CD4-positive, alpha-beta T cell treated with Interleukin-4 for 4 hours (primary cell): ENCODE measurements around the gene MAGI2.

Experiments used
- DNase-seq: peaks from one replicate; pipeline ENCODE4 v3.0.0-alpha.2; 2020

Gene MAGI2

DNA sequence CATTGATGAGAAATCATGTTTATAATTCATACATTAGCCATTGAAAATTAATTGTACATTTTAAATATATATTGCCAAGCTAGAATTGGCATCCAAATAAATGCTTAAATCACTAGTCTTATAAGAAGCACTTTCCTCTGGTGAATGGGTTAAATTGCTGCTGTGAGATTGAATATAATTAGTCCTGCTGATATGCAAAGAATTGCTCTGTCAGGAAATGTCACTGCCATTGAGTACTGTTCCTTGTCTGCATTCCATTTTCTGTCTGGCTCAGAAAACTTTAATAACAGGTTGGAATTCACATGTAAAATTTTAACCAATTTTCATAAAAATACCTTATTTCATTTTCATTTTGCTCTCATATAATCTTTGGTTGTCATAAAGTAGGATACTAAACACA, 589.1 kb downstream of the MAGI2 start:
- no peak for DNase-seq

DNA sequence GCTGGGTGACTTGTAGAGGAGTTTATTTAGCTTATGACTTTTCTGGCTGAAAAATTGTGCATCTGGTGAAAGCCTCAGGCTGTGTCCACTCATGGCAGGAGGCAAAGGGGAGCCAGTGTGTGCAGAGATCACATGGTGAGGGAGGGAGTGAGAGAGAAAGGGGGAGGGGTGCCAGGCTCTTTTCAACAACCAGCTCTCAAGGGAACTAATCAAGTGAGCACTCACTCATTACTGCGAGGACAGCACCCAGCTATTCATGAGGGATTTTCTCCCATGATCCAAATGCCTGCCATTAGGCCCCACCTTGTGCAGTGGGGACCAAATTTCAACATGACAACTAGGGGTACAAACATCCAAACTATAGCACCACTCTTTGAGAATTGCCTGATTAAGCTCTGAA, 590.2 kb downstream of the MAGI2 start:
- no peak for DNase-seq

DNA sequence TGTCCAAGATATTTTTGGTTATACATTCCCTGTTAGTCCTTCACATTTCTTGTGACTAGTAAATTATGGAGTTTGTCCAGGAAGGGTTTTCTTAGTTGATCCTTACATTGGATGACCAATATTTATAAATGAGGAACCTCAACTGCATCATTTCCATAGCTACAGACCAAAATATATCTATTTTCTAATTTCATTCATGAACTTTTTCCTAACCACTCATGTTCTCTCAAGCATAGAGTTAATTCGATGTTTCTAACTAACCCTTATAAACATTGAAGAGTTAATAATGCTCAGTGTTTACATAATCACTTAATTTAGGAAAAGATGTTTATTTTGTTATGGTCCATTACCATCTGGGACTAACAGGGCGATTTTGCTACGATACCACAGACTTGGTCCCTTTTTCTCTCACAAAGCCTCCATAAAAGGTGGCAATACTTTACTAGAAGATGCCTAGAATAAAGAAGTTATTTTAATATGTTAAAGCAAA, 591.0 kb downstream of the MAGI2 start:
- no peak for DNase-seq

DNA sequence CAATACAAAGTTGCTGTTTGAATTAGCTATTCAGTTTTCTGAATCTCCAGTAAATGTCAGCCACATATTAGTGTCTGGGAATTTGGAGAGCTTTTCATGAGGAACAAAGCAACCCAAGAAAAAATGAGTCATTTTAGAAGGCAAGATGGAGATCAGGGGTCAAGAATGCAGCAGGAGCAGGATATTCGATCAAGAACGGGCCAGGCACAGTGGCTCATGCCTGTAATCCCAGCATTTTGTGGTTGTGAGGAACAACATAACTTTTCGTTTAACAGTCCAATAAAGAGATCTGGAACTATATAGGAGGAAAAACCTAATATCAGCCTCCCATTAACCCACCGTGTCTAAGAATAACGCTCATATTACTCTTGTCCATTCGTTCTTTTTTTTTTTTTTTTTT, 600.5 kb downstream of the MAGI2 start:
- no peak for DNase-seq

DNA sequence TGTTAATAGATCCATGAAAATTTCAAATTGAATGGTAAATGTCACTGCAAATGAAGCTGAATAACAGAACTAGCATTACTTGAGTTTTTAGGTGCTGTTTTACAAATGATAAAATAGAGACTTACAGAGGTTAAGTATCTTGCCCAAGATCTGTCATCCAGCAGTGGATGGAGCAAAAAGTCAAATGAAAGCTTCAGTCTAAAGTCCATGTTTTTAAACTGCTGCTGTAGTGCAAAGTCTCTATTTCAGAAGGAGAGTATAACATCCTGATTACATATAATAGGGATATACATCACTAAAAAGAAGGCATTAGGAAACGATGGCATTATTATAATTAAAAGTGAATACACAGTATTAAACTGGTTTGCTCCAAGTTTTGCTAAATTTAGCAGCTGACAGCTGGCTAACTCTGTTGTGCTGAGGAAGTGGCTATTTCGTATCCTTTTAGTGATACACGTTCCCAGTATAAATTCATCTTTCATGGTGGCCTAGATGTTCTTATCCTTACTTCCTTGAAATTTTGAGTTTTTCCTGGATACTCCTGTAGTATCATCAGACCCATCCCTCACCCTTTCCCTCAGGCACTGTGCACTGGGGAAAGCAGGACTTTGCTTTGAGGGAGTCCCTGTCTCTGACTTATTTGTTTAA, 603.2 kb downstream of the MAGI2 start:
- DNase-seq = no peak

DNA sequence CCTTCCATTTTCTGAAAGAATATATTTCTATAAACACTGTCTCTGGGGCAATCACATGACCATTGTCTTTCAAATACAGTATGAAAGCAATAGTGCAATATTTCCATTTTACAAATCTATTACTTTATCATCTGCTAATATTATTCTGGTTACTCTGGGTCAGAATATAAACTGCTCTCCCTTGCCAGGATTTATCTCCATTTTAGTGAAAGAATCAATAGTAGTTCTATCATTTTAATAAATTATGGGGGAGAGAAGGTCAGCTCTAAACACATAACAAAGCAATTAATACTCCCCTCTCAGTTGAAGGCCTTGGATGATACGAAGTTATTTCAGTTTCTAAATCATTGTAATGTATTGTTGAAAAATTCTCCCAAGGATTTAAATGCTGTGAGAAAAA, 608.3 kb downstream of the MAGI2 start:
- no peak for DNase-seq

DNA sequence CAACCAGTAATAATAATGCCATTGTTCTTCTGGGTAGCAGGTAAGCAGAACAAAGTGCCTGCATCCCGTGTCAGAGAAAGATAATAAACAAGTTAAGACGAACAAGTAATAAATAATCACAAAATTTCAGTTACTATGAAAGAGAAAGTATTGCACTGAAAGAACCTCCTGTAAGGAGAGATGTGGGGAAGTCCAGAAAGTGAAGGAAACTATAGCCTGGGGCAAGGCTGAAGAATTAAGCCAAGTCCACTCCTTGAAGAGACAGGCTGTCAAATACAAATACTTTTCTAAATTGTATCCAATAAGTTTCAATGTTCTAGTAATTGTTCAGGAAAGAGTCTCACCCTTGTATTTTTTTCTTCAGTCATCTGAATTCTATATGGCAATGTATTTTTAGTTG, 611.4 kb downstream of the MAGI2 start:
- no peak for DNase-seq

DNA sequence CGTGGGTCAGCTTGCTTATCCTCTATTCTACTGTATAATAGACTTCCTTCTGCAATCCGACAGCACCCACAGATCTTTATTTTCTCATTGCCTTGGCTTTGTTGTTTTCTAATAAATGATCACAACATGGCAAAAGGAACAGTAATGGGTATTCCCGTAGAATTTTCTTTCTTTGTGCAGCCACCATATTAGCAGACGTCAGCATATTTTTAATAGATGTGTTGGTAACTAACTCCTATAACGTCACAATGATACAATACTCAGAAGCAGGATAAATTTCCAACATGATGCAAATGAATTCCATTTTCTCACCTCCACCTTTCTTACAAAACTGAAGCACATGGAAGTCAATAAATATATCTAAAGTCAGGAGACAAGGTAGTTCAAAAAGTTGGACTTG, 617.6 kb downstream of the MAGI2 start:
- DNase-seq = no peak

DNA sequence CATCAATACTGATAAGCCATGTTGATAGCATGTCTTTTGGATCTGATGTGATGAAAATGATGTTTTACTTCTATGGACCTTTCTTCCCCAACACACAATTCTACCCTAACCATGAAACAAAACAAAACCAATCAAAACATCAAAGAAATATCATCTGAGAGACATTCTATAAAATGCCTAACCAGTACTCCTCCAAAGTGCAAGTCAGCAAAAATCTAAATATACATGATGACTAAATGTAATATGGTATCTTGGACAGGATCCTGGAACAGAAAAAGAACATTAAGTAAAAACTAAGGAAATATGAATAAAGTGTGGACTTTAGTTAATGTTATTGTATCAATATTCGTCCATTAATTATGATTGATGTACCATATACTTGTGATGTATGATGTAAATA, 625.1 kb downstream of the MAGI2 start:
- no peak for DNase-seq

DNA sequence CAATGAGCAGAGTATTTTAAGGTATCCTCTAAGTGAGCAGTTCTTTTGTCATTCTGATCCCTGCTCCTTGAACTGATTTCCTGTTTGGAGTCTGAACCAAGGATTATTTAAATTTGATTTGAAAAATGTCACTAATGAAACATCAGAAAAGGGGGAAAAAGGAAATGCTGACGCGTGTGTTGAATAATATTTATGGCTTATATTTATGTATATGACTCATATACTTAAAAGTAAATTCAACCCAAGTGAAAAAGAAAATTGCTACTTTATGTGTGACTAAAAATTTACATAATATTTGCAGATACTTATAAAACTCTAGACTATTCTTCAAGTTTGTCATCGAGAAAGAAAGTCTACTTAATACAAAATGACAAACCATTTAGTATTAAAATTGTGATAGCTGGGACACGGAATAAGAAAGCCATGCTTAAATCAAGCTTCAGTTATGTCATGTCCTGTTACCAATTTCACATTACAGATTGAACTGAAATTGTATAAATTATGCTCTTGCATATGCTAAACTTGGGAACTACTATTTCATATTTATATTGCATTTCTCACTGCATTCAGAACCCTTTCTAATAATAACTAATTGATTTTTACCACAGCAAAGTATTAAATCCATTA, 649.9 kb downstream of the MAGI2 start:
- DNase-seq = no peak

DNA sequence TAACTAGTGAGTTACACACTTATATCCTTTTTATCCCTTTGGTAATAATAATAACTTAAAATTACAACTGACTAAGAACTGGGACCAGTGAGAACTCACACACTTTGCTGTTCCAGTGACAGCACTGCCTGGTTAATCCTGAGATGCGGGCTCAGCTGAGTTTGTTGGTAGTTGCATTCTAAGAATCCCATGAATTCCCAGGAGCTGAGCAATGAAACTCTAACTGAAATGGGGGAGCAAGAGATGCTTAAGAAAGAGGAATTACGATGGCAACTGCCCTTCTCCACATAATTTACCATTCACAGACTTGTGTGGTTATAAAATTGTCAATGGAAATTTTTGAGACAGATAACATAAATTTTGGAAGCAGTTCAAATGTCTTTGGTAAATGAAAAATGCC, 659.4 kb downstream of the MAGI2 start:
- no peak for DNase-seq

DNA sequence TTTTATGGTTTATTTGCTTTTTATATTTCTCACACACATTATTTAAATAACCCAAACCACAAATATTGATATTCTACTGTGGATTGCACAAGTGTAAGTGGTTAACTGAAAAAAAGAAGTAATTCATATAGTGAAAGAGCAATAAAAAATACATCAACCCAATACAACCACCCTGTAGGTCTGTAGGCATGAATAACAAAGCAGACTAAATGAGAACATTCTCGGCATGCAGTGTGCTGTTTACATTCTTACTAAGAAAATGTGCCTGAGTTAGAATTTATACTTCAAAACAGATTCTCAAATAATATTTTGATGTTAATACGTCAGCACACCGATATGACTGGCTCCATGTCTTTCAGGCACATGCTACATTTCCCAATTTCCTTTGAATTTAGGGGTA, 660.8 kb downstream of the MAGI2 start:
- DNase-seq = no peak

DNA sequence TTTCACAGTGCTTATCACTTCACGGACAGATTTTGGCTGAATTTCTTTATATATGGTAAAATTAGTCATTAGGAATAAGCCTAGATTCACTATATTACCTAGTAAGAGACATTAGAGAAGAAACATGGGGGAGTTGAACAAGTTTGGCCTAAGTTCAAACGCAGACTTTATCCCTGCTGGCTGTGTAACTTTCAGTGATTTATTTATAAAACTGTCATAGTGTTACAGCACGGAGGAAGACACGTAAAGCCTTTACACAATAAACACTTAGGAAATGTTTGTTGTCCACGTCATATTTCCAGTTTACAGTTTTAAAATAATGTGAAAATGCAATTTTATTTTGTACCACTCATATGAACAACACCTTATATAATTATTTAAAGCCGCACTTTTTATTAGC, 661.5 kb downstream of the MAGI2 start:
- no peak for DNase-seq

DNA sequence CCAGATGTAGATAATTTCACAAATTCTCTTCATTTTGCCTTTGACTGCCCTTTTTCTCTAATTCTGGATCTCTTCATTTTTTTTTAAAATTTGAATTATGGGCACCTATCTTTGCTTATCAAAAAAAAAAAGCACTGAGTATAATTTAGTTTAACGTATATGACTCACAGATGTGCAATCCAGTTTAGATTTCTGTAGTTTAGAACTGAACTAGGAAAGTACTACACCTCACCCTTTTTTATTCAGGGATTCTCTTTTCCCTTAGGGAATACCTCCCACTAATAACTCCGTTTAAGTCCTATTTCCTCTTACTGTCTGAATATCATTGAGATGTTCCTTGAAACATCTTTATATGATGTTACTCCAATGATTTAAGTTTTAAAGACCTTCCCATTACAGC, 665.0 kb downstream of the MAGI2 start:
- no peak for DNase-seq

DNA sequence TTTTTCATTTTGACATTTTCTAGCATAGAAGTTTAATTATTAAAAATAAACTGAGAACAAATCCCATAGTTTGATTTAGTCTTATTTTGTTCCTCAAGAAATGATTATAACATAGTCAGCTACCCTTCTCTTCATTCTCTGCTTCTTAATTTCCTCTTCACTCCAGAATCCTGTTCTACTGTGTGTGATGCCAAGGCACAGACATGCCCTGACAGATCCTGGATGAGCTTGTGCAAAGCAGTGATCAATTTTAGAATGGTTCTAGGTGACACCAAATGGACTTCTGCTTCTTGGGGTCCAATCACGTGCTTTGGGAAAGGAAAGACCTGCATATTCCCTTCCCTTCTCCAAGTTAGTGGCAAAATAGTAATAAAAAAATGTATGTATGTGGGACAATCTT, 665.6 kb downstream of the MAGI2 start:
- DNase-seq = no peak

DNA sequence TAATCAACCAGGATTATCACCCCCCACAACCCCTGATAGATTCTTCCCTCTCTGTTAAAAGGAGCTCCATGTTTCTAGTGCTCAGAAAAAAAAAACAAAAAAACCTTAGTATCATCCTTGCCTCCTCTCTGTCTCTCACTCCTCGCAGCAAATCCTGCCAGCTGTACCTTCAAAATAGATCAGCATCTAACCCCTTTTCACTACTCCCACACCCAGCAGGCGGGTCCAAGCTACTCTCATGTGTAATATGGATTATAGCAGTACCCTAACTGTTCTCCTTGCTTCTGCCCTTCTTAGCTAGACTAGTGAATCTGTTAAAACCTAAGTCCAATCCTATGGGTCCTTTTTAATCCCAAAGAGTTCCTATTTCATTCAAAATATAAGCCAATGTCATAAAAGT, 667.4 kb downstream of the MAGI2 start:
- DNase-seq = no peak

DNA sequence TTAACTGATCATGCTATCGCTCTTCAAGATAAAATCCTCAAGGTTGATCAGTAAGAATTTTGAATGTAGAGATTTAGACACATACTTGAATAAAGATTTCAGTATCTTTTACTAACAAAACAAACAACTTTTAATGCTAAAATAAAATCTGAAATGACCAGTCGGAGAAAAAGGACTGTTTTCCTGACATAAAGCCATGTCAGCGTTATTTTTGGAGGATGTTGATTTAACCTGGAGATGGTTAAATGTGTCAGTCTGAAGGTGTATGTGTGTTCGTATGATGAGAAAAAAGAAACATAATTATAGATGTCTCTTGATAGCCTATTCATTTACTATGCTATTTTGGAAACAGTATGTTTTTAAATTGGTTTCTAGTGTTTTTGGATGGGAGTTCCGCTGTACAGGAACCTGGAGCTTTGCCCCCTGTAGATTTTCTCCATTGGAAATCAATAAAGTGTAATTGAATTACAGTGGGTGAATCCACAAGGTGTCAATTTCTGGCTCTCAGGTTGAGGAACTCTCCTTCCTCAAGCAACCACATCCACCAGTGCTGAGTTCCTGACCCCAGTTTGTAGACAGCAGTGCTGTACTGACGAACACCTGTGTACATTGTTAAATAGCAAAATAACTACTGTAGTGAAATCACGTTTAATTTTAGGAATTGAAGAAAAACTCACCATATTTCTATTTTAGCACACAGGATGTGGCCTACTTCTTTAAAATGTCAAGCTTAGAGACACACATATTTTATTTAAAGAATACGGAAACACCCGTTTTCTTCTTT, 670.1 kb downstream of the MAGI2 start:
- DNase-seq = no peak

DNA sequence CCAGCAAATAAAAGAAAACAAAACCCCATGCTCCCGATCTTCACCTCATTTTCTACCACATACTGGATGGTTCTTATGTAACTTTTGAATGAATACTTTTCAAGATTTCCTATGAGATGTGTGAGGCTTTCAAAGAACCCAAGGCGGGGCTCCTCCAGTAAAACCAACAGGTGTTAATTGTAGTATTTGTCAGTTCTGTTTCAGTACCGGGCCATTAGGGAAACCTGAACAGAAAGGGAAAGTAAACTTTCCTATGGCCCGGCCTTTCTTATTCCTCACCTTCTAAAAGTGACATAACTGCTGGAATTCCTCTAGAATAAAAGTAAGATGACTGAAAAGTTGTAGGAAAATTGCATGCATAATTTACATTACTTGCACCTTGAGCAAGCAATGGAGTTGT, 672.9 kb downstream of the MAGI2 start:
- no peak for DNase-seq

DNA sequence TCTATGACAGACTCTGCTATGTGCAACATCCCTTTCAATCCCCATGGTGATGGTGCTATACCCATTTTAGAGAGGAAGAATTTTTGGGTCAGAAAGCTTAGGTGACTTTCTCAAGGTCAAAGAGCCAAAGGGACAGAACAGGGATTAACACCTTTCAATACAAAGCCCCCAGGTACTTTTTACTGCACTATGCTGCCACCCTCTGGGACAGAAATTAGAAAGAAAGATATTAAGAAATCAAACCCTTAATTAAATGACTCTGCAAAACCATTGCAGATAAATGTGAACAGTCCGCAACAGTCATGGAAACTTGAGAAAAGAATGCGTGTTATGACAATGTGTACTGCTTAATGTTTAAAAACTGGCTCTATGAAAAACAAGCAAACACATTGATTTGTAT, 673.7 kb downstream of the MAGI2 start:
- no peak for DNase-seq

DNA sequence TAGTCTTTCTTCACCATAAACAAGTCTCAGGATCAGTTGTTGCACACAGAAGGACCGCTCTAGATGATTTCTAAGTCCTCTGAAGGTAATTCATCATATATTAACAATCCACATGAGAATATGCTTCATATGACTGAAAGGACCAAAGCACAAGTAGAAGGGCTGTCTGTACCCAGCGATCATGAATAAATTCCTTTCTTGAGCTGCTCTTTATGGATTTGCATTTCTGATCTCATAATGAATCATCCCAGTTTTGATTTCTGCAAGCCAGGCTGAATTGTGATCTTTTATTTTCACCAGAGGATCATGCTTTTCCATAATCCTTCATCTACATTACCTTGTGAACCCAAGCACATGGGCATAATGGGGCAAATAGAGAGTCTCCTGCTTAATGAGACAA, 675.6 kb downstream of the MAGI2 start:
- DNase-seq = no peak

DNA sequence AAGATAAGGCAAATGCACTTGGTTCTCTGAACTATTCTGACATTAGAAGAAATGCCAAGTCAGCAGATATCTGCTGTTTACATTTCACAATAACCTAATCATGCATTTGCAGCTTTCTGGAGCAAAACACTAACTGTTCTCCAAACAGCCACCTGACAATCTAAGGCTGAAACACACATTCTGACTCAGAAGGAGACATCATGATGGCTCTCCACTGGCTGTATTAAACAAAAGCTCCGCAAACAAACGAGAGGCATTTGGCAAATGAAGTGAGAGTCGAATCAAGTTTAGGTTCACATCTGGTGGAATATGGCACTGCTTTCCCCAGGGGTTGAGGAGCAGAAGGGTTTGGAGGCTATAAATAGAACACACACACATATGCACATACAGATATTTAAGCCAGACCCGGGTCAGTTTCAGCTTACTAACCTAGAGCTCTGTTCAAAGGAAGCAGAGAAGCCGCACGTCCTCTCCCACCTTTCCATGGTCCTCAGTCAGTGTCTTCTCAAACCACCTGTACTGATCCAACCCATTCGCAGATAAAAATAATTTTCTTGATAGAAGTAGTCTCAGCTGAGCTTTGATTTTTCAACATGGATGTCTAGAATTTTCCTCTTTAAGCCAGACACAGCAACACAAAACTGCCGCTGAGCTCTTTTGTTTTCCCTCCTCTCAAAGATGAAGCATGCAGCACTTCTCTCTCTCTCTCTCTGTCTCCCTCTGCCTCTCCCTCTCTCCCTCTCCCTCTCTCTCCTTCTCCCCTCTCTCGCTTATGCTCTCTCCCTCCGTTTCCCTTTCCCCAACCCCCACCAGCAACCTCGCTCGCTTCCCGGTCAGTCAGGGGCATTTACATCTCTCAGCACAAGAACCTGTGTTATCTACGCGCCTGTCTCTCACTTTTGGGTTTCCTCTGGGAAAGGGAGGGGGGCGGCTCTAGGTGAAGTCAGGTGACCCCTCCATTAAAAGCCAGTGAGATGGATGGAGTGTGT, 682.8 kb downstream of the MAGI2 start:
- DNase-seq = no peak

DNA sequence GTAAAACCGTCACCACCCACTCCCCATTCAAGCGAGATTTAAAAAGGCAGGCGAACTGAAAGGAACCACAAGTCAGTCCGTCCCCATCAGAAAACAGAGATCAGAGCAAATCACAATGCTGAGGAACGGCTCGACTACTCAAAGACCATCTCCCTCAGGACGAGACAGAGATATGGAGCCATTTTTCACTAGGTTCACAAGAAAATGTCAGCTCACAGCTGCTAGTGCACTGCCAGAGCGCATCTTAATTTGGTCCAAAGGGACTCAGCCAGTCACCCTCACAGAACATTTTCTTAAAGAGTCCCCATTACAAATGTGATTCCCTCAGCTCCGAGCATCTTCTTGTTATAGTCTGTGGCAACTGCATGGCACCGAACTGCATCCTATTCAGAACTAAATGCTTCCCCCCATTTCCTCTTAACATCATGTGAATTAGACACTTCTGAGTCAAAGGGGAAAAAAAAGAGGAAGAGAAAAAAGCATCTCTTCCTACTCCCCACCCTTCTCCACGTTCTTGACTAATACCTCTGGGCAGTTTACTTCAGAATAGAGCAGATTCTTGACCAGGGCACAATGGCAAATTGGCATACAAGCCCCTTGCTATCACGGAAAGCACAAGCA, 683.9 kb downstream of the MAGI2 start:
- no peak for DNase-seq

DNA sequence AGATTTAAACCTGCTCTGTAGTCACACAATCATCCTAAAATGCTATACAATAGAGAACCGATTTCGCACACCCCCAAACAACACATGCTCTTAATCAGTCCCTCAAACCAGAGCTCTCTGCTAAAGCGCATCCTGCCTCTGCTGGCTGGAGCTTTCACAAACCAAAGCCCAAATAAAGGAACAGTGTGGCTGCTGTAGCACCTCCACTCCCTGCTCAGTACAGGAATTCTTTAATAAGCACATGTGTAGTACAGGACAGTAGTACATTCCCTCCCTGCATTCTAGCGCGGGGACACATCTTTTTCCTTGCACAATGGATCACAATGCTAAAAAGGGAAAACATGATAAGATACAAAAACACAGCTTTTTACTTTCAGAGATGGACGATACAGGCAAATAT, 684.6 kb downstream of the MAGI2 start:
- DNase-seq = no peak
